SJSA1 (cell line): ENCODE data around the gene FAM53C. TPM values are rescaled to one million over a fixed set of nuclear protein-coding genes. Genes with fewer than 3 reads are reported as not detected.
A peak's percentile ranks its signal among the peaks of the same experiment; 100 is the strongest.

Experiments used
- DNase-seq, 2 experiments: peaks; one replicate each; pipeline ENCODE4 v3.0.0-alpha.2; 2015 to 2020; ENCODE audit warnings: low spot score in 2 of 2, low read depth in 1 of 2
- H3K27ac ChIP-seq: fragments of 250-450 bp; sonication (Bioruptor Pico); 2 replicates; pipeline ENCODE4 v1.5.1; 2020; ENCODE audit warnings: mild to moderate bottlenecking, moderate library complexity
- H3K27me3 ChIP-seq: fragments of 250-450 bp; sonication (Bioruptor Pico); replicated peaks from 2 replicates; pipeline ENCODE4 v1.5.1; 2020; ENCODE audit warnings: mild to moderate bottlenecking, moderate library complexity
- H3K36me3 ChIP-seq: fragments of 250-450 bp; sonication (Bioruptor Pico); 2 replicates; pipeline ENCODE4 v1.5.1; 2020; ENCODE audit warnings: mild to moderate bottlenecking
- H3K4me1 ChIP-seq: fragments of 250-450 bp; sonication (Bioruptor Pico); replicated peaks from 2 replicates; pipeline ENCODE4 v1.6.1; 2021; ENCODE audit warnings: mild to moderate bottlenecking
- H3K4me3 ChIP-seq: fragments of 250-450 bp; sonication (Bioruptor Pico); 2 replicates; pipeline ENCODE4 v1.5.1; 2020; ENCODE audit warnings: mild to moderate bottlenecking
- H3K9me3 ChIP-seq: fragments of 250-450 bp; sonication (Bioruptor Pico); replicated peaks from 2 replicates; pipeline ENCODE4 v1.5.1; 2020; ENCODE audit warnings: mild to moderate bottlenecking
- total RNA-seq: library from RNA; depleted of rRNA; stranded (reverse); fragments of >200 nt; shearing (Covaris generic); gene quantifications from 2 replicates; pipeline ENCODE4 v1.2.3, GENCODE V29; 2014

FAM53C gene
- total RNA-seq, 1 experiment from 2014 or later = 42.0 TPM

GRCh38 chr5:138339091-138339456 lies 1.0 kb downstream of the FAM53C start:
- Histone ChIP-seq H3K4me3 (peak overlapping the region; percentile 62), H3K9me3 (no peaks in the 10 kb centered on the region), H3K36me3 (peaks cover 52% of the 10 kb centered on the region), H3K27ac (peak overlapping the region; percentile 43), H3K27me3 (no peaks in the 10 kb centered on the region), H3K4me1 (peaks cover 13% of the 10 kb centered on the region)
- peak in 1 of 2 experiments; percentile 58 for DNase-seq

GRCh38 chr5:138339464-138339863 lies 1.4 kb downstream of the FAM53C start:
- H3K36me3 ChIP-seq = peaks cover 56% of the 10 kb centered on the region
- peak overlapping the region; percentile 62 for H3K4me3 ChIP-seq
- H3K27me3 ChIP-seq = no peaks in the 10 kb centered on the region
- no peak for DNase-seq
- peaks cover 13% of the 10 kb centered on the region for H3K4me1 ChIP-seq
- H3K9me3 ChIP-seq = no peaks in the 10 kb centered on the region
- H3K27ac ChIP-seq = peak overlapping the region; percentile 43

GRCh38 chr5:138340008-138340407 lies 1.9 kb downstream of the FAM53C start:
- no peak overlapping the region for H3K4me3 ChIP-seq

GRCh38 chr5:138344887-138345622 lies 7.0 kb downstream of the FAM53C start:
- DNase-seq = no peak
- no peaks in the 10 kb centered on the region; the same call in none of the 2 replicates for H3K4me1 ChIP-seq
- H3K36me3 ChIP-seq = peaks cover 94% of the 10 kb centered on the region
- no peaks in the 10 kb centered on the region for H3K27me3 ChIP-seq
- no peaks in the 10 kb centered on the region for H3K9me3 ChIP-seq
- no peak overlapping the region for H3K4me3 ChIP-seq
- no peak overlapping the region for H3K27ac ChIP-seq

More at GRCh38 chr5:138340008-138340407, 1.9 kb downstream of the FAM53C start:
- DNase-seq = no peak
- Histone ChIP-seq H3K4me1 (peaks cover 13% of the 10 kb centered on the region), H3K27me3 (no peaks in the 10 kb centered on the region), H3K27ac (no peak overlapping the region), H3K36me3 (peaks cover 61% of the 10 kb centered on the region), H3K9me3 (no peaks in the 10 kb centered on the region)

GRCh38 chr5:138346889-138347288 lies 8.8 kb downstream of the FAM53C start:
- Histone ChIP-seq H3K4me3 (no peak overlapping the region), H3K9me3 (peaks cover 5% of the 10 kb centered on the region), H3K27me3 (no peaks in the 10 kb centered on the region), H3K27ac (no peak overlapping the region), H3K36me3 (peaks cover 90% of the 10 kb centered on the region), H3K4me1 (no peaks in the 10 kb centered on the region)
- DNase-seq = no peak

GRCh38 chr5:138349852-138350562 lies 11.9 kb downstream of the FAM53C start:
- no peak overlapping the region for H3K27ac ChIP-seq
- peaks cover 15% of the 10 kb centered on the region for H3K4me1 ChIP-seq
- no peak for DNase-seq

GRCh38 chr5:138350563-138350890 lies 12.5 kb downstream of the FAM53C start:
- Histone ChIP-seq H3K36me3 (peaks cover 75% of the 10 kb centered on the region), H3K4me3 (no peak overlapping the region), H3K27me3 (no peaks in the 10 kb centered on the region), H3K4me1 (peaks cover 19% of the 10 kb centered on the region), H3K9me3 (peaks cover 10% of the 10 kb centered on the region), H3K27ac (no peak overlapping the region)
- DNase-seq = no peak

More at GRCh38 chr5:138349852-138350562, 11.9 kb downstream of the FAM53C start:
- Histone ChIP-seq H3K27me3 (no peaks in the 10 kb centered on the region), H3K9me3 (peaks cover 10% of the 10 kb centered on the region), H3K4me3 (no peak overlapping the region), H3K36me3 (peaks cover 75% of the 10 kb centered on the region)

GRCh38 chr5:138351056-138351455 lies 13.0 kb downstream of the FAM53C start:
- H3K4me3 ChIP-seq = no peak overlapping the region
- H3K36me3 ChIP-seq = peaks cover 72% of the 10 kb centered on the region
- peaks cover 19% of the 10 kb centered on the region for H3K4me1 ChIP-seq
- no peak for DNase-seq
- peaks cover 10% of the 10 kb centered on the region for H3K9me3 ChIP-seq
- no peaks in the 10 kb centered on the region for H3K27me3 ChIP-seq
- H3K27ac ChIP-seq = no peak overlapping the region

- H3K4me3 ChIP-seq = no peak overlapping the region
- peaks cover 10% of the 10 kb centered on the region for H3K9me3 ChIP-seq
- peaks cover 19% of the 10 kb centered on the region for H3K4me1 ChIP-seq
- peaks cover 67% of the 10 kb centered on the region for H3K36me3 ChIP-seq
- no peaks in the 10 kb centered on the region for H3K27me3 ChIP-seq
- DNase-seq = no peak
- no peak overlapping the region for H3K27ac ChIP-seq
Measured at GRCh38 chr5:138351517-138351916, 13.5 kb downstream of the FAM53C start.

GRCh38 chr5:138352071-138352721 lies 14.1 kb downstream of the FAM53C start, which contains the start of gene KDM3B:
Gene KDM3B, plus strand, starts transcription at chr5:138352685. Its CDS starts 111 bp downstream, at chr5:138352796.
- no peaks in the 10 kb centered on the region for H3K27me3 ChIP-seq
- H3K4me1 ChIP-seq = peaks cover 19% of the 10 kb centered on the region

GRCh38 chr5:138352722-138353559 lies 14.9 kb downstream of the FAM53C start:
- Histone ChIP-seq H3K27ac (peak overlapping the region; percentile 82), H3K4me1 (peaks cover 19% of the 10 kb centered on the region), H3K4me3 (peak overlapping the region; percentile 87), H3K9me3 (peaks cover 10% of the 10 kb centered on the region), H3K27me3 (no peaks in the 10 kb centered on the region), H3K36me3 (peaks cover 53% of the 10 kb centered on the region)
- DNase-seq = peak; percentile 77 to 85

More at GRCh38 chr5:138352071-138352721, 14.1 kb downstream of the FAM53C start, which contains the start of gene KDM3B:
- H3K9me3 ChIP-seq = peaks cover 10% of the 10 kb centered on the region
- H3K27ac ChIP-seq = peak within 1 kb of the TSS; percentile 82
- DNase-seq = peak; percentile 85 to 92
- peaks cover 60% of the 10 kb centered on the region for H3K36me3 ChIP-seq
- H3K4me3 ChIP-seq = peak within 1 kb of the TSS; percentile 87

- no peak for DNase-seq
- Histone ChIP-seq H3K4me1 (peaks cover 19% of the 10 kb centered on the region), H3K27ac (peak overlapping the region; percentile 82), H3K4me3 (peak overlapping the region; percentile 87), H3K36me3 (peaks cover 46% of the 10 kb centered on the region), H3K27me3 (no peaks in the 10 kb centered on the region), H3K9me3 (peaks cover 10% of the 10 kb centered on the region)
Measured at GRCh38 chr5:138353560-138354080, 15.6 kb downstream of the FAM53C start.

GRCh38 chr5:138354387-138354786 lies 16.3 kb downstream of the FAM53C start:
- peaks cover 19% of the 10 kb centered on the region for H3K4me1 ChIP-seq
- peaks cover 39% of the 10 kb centered on the region for H3K36me3 ChIP-seq
- no peak overlapping the region for H3K27ac ChIP-seq
- H3K27me3 ChIP-seq = no peaks in the 10 kb centered on the region
- peak overlapping the region; percentile 87 for H3K4me3 ChIP-seq
- DNase-seq = no peak
- H3K9me3 ChIP-seq = peaks cover 10% of the 10 kb centered on the region
